ENCODE measurements around the gene DHRS9.

The DHRS9 gene

GRCh38 chr2:169104848-169105247 is 35.5 kb downstream of the DHRS9 start:
- no peaks in the 10 kb centered on the region for H3K9me3 ChIP-seq
- H3K36me3 ChIP-seq = no peaks in the 10 kb centered on the region
- no peaks in the 10 kb centered on the region for H3K4me1 ChIP-seq
- no peaks in the 10 kb centered on the region for H3K27me3 ChIP-seq
- TF ChIP-seq, protein P1, sequence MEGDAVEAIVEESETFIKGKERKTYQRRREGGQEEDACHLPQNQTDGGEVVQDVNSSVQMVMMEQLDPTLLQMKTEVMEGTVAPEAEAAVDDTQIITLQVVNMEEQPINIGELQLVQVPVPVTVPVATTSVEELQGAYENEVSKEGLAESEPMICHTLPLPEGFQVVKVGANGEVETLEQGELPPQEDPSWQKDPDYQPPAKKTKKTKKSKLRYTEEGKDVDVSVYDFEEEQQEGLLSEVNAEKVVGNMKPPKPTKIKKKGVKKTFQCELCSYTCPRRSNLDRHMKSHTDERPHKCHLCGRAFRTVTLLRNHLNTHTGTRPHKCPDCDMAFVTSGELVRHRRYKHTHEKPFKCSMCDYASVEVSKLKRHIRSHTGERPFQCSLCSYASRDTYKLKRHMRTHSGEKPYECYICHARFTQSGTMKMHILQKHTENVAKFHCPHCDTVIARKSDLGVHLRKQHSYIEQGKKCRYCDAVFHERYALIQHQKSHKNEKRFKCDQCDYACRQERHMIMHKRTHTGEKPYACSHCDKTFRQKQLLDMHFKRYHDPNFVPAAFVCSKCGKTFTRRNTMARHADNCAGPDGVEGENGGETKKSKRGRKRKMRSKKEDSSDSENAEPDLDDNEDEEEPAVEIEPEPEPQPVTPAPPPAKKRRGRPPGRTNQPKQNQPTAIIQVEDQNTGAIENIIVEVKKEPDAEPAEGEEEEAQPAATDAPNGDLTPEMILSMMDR (IDR thresholded peaks at IDR 0.05; ENCODE audit: low read depth, low read length) = no peak
- H3K4me3 ChIP-seq (ENCODE audit: low read depth, low read length) = no peak overlapping the region
- no peak for DNase-seq

- H3K4me3 ChIP-seq (ENCODE audit: low read depth, low read length) = no peak overlapping the region
- no peak for DNase-seq
- H3K36me3 ChIP-seq = no peaks in the 10 kb centered on the region
- H3K27me3 ChIP-seq = no peaks in the 10 kb centered on the region
- H3K9me3 ChIP-seq = no peaks in the 10 kb centered on the region
- no peaks in the 10 kb centered on the region for H3K4me1 ChIP-seq
- TF ChIP-seq, protein P1 (IDR thresholded peaks at IDR 0.05; ENCODE audit: low read depth, low read length) = no peak
Measured at GRCh38 chr2:169105476-169105875, 36.1 kb downstream of the DHRS9 start.

DNA sequence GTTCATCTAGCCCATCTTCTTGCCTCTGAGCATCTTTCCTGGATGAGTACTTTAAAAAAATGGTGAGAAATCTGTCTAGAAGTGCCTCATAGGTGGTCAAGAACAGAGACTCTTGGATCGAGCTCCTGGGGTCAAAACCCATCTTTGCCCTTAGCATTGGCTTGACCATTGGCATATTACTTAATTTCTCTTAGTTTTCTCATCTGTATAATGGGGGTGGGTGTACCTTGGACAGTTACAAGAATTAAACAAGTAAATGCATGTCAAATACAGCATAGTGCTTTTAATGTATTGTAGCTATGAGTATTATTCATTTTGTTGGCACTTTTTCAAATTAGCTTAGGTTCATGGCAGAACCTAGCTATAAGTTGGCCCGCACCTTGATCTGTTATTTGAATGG is 36.8 kb downstream of the DHRS9 start:
- H3K9me3 ChIP-seq = no peaks in the 10 kb centered on the region
- no peaks in the 10 kb centered on the region for H3K36me3 ChIP-seq
- no peaks in the 10 kb centered on the region for H3K4me1 ChIP-seq
- TF ChIP-seq, protein P1 (IDR thresholded peaks at IDR 0.05; ENCODE audit: low read depth, low read length) = no peak
- H3K4me3 ChIP-seq (ENCODE audit: low read depth, low read length) = no peak overlapping the region
- DNase-seq = no peak
- no peaks in the 10 kb centered on the region for H3K27me3 ChIP-seq

- no peak for DNase-seq
Measured at GRCh38 chr2:169106563-169107545, 37.5 kb downstream of the DHRS9 start.

GRCh38 chr2:169107645-169108044 is 38.3 kb downstream of the DHRS9 start:
- Histone ChIP-seq H3K9me3 (no peaks in the 10 kb centered on the region), H3K27me3 (no peaks in the 10 kb centered on the region), H3K4me3 (ENCODE audit: low read depth, low read length) (no peak overlapping the region), H3K36me3 (no peaks in the 10 kb centered on the region), H3K4me1 (no peaks in the 10 kb centered on the region)
- TF ChIP-seq, protein P1 (IDR thresholded peaks at IDR 0.05; ENCODE audit: low read depth, low read length) = no peak
- no peak for DNase-seq

More at GRCh38 chr2:169106563-169107545, 37.5 kb downstream of the DHRS9 start:
- Histone ChIP-seq H3K36me3 (no peaks in the 10 kb centered on the region), H3K4me1 (no peaks in the 10 kb centered on the region), H3K27me3 (no peaks in the 10 kb centered on the region), H3K9me3 (no peaks in the 10 kb centered on the region), H3K4me3 (ENCODE audit: low read depth, low read length) (no peak overlapping the region)
- TF ChIP-seq, protein P1 (IDR thresholded peaks at IDR 0.05; ENCODE audit: low read depth, low read length) = no peak
